Epithelial cell of proximal tubule (primary cell): Measurements from ENCODE around the gene FBXO7. TPM values are rescaled to one million over a fixed set of nuclear protein-coding genes. Genes with fewer than 3 reads are reported as not detected.

ENCODE experiments used
- DNase-seq: peaks from one replicate; pipeline ENCODE4 v3.0.0-alpha.2; 2011; ENCODE audit warnings: low read depth
- H3K4me3 ChIP-seq: 2 replicates; pipeline ENCODE4 v1.5.1; 2011; ENCODE audit warnings: low read depth, mild to moderate bottlenecking, low read length
- CTCF ChIP-seq: conservative IDR thresholded peaks from 2 replicates; pipeline ENCODE4 v1.5.1; 2012; ENCODE audit warnings: low read depth, mild to moderate bottlenecking, low read length
- total RNA-seq: library from RNA; depleted of rRNA; stranded (reverse); fragments of >200 nt; gene quantifications from 2 replicates; pipeline ENCODE4 v1.2.3, GENCODE V29; 2015

Gene FBXO7
- total RNA-seq, 1 donor from 2014 or later: 89.7 TPM

GRCh38 chr22:32487461-32487860 is 12.8 kb downstream of the FBXO7 start:
- no peak for DNase-seq
- no peak for TF ChIP-seq CTCF
- no peak overlapping the region for H3K4me3 ChIP-seq

GRCh38 chr22:32489377-32489776 is 14.8 kb downstream of the FBXO7 start:
- TF ChIP-seq CTCF: no peak
- H3K4me3 ChIP-seq: no peak overlapping the region
- no peak for DNase-seq

- TF ChIP-seq CTCF: no peak
- H3K4me3 ChIP-seq: no peak overlapping the region
- no peak for DNase-seq
These were observed 15.7 kb downstream of the FBXO7 start for GRCh38 chr22:32490279-32490678.

- no peak for TF ChIP-seq CTCF
- H3K4me3 ChIP-seq: no peak overlapping the region
- DNase-seq: no peak
These were observed 17.5 kb downstream of the FBXO7 start for GRCh38 chr22:32492111-32492510.

GRCh38 chr22:32493551-32493950 is 18.9 kb downstream of the FBXO7 start:
- no peak for DNase-seq
- H3K4me3 ChIP-seq: no peak overlapping the region
- TF ChIP-seq CTCF: no peak

- H3K4me3 ChIP-seq: no peak overlapping the region
- no peak for TF ChIP-seq CTCF
- DNase-seq: no peak
These were observed 20.4 kb downstream of the FBXO7 start for GRCh38 chr22:32494971-32495370.

GRCh38 chr22:32499666-32500065 is 25.1 kb downstream of the FBXO7 start:
- H3K4me3 ChIP-seq: no peak overlapping the region
- TF ChIP-seq CTCF: no peak
- DNase-seq: no peak
